Fibroblast of lung (primary cell): Measurements from ENCODE around the gene DLG2. TPM values are rescaled to one million over a fixed set of nuclear protein-coding genes. Genes with fewer than 3 reads are reported as not detected.

ENCODE experiments used
- DNase-seq, 2 donors: peaks; one replicate each; pipeline versions ENCODE4 v3.0.0 to v3.0.0-alpha.2; 2010; ENCODE audit warnings: low read depth in 2 of 2
- H2AFZ ChIP-seq: 2 replicates; pipeline ENCODE4 v1.5.1; 2012; ENCODE audit warnings: low read length, control low read depth, inconsistent platforms
- H3K27ac ChIP-seq: 2 replicates; pipeline ENCODE4 v1.5.1; 2011; ENCODE audit warnings: low read length, control low read depth; ENCODE audit not compliant: insufficient read depth
- H3K27me3 ChIP-seq: 2 replicates; pipeline ENCODE4 v1.5.1; 2011; ENCODE audit warnings: mild to moderate bottlenecking, low read length; ENCODE audit not compliant: control insufficient read depth, insufficient read depth
- H3K36me3 ChIP-seq: 2 replicates; pipeline ENCODE4 v1.5.1; 2011; ENCODE audit warnings: low read length; ENCODE audit not compliant: control insufficient read depth, insufficient read depth
- H3K4me1 ChIP-seq: 2 replicates; pipeline ENCODE4 v1.5.1; 2011; ENCODE audit warnings: low read length; ENCODE audit not compliant: control insufficient read depth, insufficient read depth; ENCODE audit errors: extremely low read depth
- H3K4me2 ChIP-seq: 2 replicates; pipeline ENCODE4 v1.5.1; 2011; ENCODE audit warnings: low read length, control low read depth; ENCODE audit not compliant: insufficient read depth; ENCODE audit errors: extremely low read depth
- H3K4me3 ChIP-seq, 4 experiments: fragments of 200-600 bp in 1 of 4; sonication (generic) in 1 of 4; replicated peaks in 1 of 4; 2 replicates each; pipeline ENCODE4 v1.5.1; 2011 to 2016; ENCODE audit warnings: low read length in 4 of 4, low read depth in 3 of 4, mild to moderate bottlenecking in 3 of 4, control low read depth in 2 of 4, inconsistent platforms in 1 of 4, mixed read lengths in 1 of 4; ENCODE audit not compliant: insufficient read depth in 1 of 4; ENCODE audit errors: control extremely low read depth in 1 of 4
- H3K79me2 ChIP-seq: 2 replicates; pipeline ENCODE4 v1.5.1; 2012; ENCODE audit warnings: mild to moderate bottlenecking, low read length, inconsistent platforms; ENCODE audit not compliant: control insufficient read depth, insufficient read depth
- H3K9ac ChIP-seq: 2 replicates; pipeline ENCODE4 v1.5.1; 2011; ENCODE audit warnings: mild to moderate bottlenecking, low read length, control low read depth; ENCODE audit not compliant: insufficient read depth
- H3K9me3 ChIP-seq: 2 replicates; pipeline ENCODE4 v1.5.1; 2012; ENCODE audit warnings: low read depth, low read length; ENCODE audit not compliant: control insufficient read depth, insufficient read depth
- H4K20me1 ChIP-seq: 2 replicates; pipeline ENCODE4 v1.5.1; 2011; ENCODE audit warnings: low read length; ENCODE audit not compliant: control insufficient read depth, insufficient read depth; ENCODE audit errors: extremely low read depth
- CTCF ChIP-seq, 2 donors: IDR thresholded peaks in 1 of 2; conservative IDR thresholded peaks in 1 of 2; 1 replicate in 1 of 2; 2 replicates in 1 of 2; pipeline ENCODE4 v1.5.1; 2011 to 2012; ENCODE audit warnings: low read length in 2 of 2, control low read depth in 1 of 2, inconsistent platforms in 1 of 2, low read depth in 1 of 2, mild to moderate bottlenecking in 1 of 2
- EZH2 ChIP-seq: IDR thresholded peaks from 2 replicates; pipeline ENCODE4 v1.5.1; 2012; ENCODE audit warnings: low read length, control low read depth, mild to moderate bottlenecking; ENCODE audit errors: missing control alignments
- polyA plus RNA-seq, 2 donors: library from polyadenylated mRNA; depleted of rRNA in 1 of 2; stranded (reverse) in 1 of 2; unstranded in 1 of 2; fragments of >200 nt; gene quantifications; 2 replicates each; pipeline ENCODE4 v1.2.1, GENCODE V29; 2011 to 2012; ENCODE audit warnings: missing spikeins in 1 of 2
- total RNA-seq: library from RNA; depleted of rRNA; stranded (reverse); fragments of >200 nt; gene quantifications from 2 replicates; pipeline ENCODE4 v1.2.1, GENCODE V29; 2014

The DLG2 gene
- total and polyA plus RNA-seq, 2 donors (not counting 1 experiment from before 2014, with no cell fraction given), result 0.77 to 2.3 TPM

GRCh38 chr11:85171648-85172257, 455.4 kb downstream of the DLG2 start:
- Histone ChIP-seq H3K79me2 (no peaks in the 10 kb centered on the region), H3K4me1 (no peaks in the 10 kb centered on the region), H4K20me1 (no peaks in the 10 kb centered on the region), H3K9me3 (no peaks in the 10 kb centered on the region), H3K27me3 (no peaks in the 10 kb centered on the region), H3K9ac (no peak overlapping the region), H3K27ac (no peak overlapping the region), H3K4me3 (no peak overlapping the region), H3K4me2 (no peak overlapping the region), H2AFZ (no peak overlapping the region), H3K36me3 (no peaks in the 10 kb centered on the region)
- DNase-seq, result peak in 1 of 2 donors; percentile 17
- TF ChIP-seq CTCF (conservative IDR thresholded peaks at IDR 0.05 in 1 of 2, IDR thresholded peaks at IDR 0.05 in 1 of 2; ENCODE audit: low read depth in 1 of 2, low read length in 2 of 2) (no peak), EZH2 (no peak)

- no peak overlapping the region for H3K27ac ChIP-seq
- H3K9me3 ChIP-seq, result no peaks in the 10 kb centered on the region
- no peaks in the 10 kb centered on the region for H3K4me1 ChIP-seq
- H3K36me3 ChIP-seq, result no peaks in the 10 kb centered on the region
- TF ChIP-seq CTCF (conservative IDR thresholded peaks at IDR 0.05 in 1 of 2, IDR thresholded peaks at IDR 0.05 in 1 of 2; ENCODE audit: low read depth in 1 of 2, low read length in 2 of 2) (no peak), EZH2 (no peak)
- H3K79me2 ChIP-seq, result no peaks in the 10 kb centered on the region
- DNase-seq, result peak; percentile 22 to 73
- no peak overlapping the region for H2AFZ ChIP-seq
- no peak overlapping the region for H3K4me3 ChIP-seq
- no peak overlapping the region for H3K4me2 ChIP-seq
- H3K27me3 ChIP-seq, result no peaks in the 10 kb centered on the region
- H4K20me1 ChIP-seq, result no peaks in the 10 kb centered on the region
- H3K9ac ChIP-seq, result no peak overlapping the region
Observed at GRCh38 chr11:85170184-85170583, 457.0 kb downstream of the DLG2 start.

- Histone ChIP-seq H3K4me3 (no peak overlapping the region), H3K9me3 (no peaks in the 10 kb centered on the region), H3K4me1 (no peaks in the 10 kb centered on the region), H3K27me3 (no peaks in the 10 kb centered on the region), H3K4me2 (no peak overlapping the region), H3K79me2 (no peaks in the 10 kb centered on the region), H3K36me3 (no peaks in the 10 kb centered on the region), H3K9ac (no peak overlapping the region), H4K20me1 (no peaks in the 10 kb centered on the region), H2AFZ (no peak overlapping the region), H3K27ac (no peak overlapping the region)
- TF ChIP-seq CTCF (conservative IDR thresholded peaks at IDR 0.05 in 1 of 2, IDR thresholded peaks at IDR 0.05 in 1 of 2; ENCODE audit: low read depth in 1 of 2, low read length in 2 of 2) (no peak), EZH2 (no peak)
- no peak for DNase-seq
Observed at GRCh38 chr11:85167471-85167870, 459.7 kb downstream of the DLG2 start.
